K562 (cell line): ENCODE data around the gene FASTK. TPM values are rescaled to one million over a fixed set of nuclear protein-coding genes. Genes with fewer than 3 reads are reported as not detected.

Experiments used
- ATF2 ChIP-seq: sonication (generic); formaldehyde crosslinking; IDR thresholded peaks from 2 replicates; pipeline ENCODE4 v1.8.1; 2022; ENCODE audit warnings: missing genetic modification reagents
- CEBPG ChIP-seq, 3 experiments: fragments of 200-800 bp in 1 of 3; sonication (Bioruptor generic) in 1 of 3; sonication (generic) in 1 of 3; formaldehyde crosslinking in 1 of 3; IDR thresholded peaks in 2 of 3; conservative IDR thresholded peaks in 1 of 3; 2 replicates each; pipeline versions ENCODE4 v1.6.1 to v1.8.0; 2016 to 2022; ENCODE audit warnings: missing compliant biosample characterization in 2 of 3, missing genetic modification characterization in 2 of 3, mild to moderate bottlenecking in 1 of 3, missing genetic modification reagents in 1 of 3
- CHD2 ChIP-seq: IDR thresholded peaks from 2 replicates; pipeline ENCODE4 v1.6.1; 2011; ENCODE audit warnings: low read depth, low read length
- CTCF ChIP-seq, 3 experiments: IDR thresholded peaks in 2 of 3; conservative IDR thresholded peaks in 1 of 3; 2 replicates each; pipeline ENCODE4 v1.5.1; 2011 to 2012; ENCODE audit warnings: low read length in 3 of 3, mild to moderate bottlenecking in 3 of 3, control low read depth in 2 of 3, improper control_type of control experiment in 1 of 3, inconsistent platforms in 1 of 3, low read depth in 1 of 3, mixed read lengths in 1 of 3, moderate library complexity in 1 of 3; ENCODE audit not compliant: insufficient read depth in 2 of 3
- CUX1 ChIP-seq: fragments of 200-800 bp; sonication (Bioruptor generic); IDR thresholded peaks from 2 replicates; pipeline ENCODE4 v1.6.1; 2016; ENCODE audit warnings: missing genetic modification characterization, missing compliant biosample characterization
- FOS ChIP-seq: IDR thresholded peaks from 3 replicates; pipeline ENCODE4 v1.6.1; 2011; ENCODE audit not compliant: insufficient read length; ENCODE audit errors: extremely low read depth
- HDAC1 ChIP-seq, 2 experiments: fragments of 450-650 bp; IDR thresholded peaks; 2 replicates each; pipeline ENCODE4 v1.6.1; 2016 to 2017; ENCODE audit warnings: inconsistent platforms in 1 of 2, mild to moderate bottlenecking in 1 of 2, moderate library complexity in 1 of 2
- ILK ChIP-seq: fragments of 450-650 bp; IDR thresholded peaks from 2 replicates; pipeline ENCODE4 v1.6.1; 2016; ENCODE audit warnings: missing genetic modification characterization, low read depth, mild to moderate bottlenecking, missing compliant biosample characterization, moderate library complexity, borderline replicate concordance
- L3MBTL2 ChIP-seq: fragments of 450-650 bp; IDR thresholded peaks from 2 replicates; pipeline ENCODE4 v1.6.1; 2016; ENCODE audit warnings: mild to moderate bottlenecking, moderate library complexity
- MAFG ChIP-seq: fragments of 450-650 bp; conservative IDR thresholded peaks from 2 replicates; pipeline ENCODE4 v1.6.1; 2016; ENCODE audit warnings: missing genetic modification characterization, missing compliant biosample characterization
- MBD2 ChIP-seq: sonication (generic); IDR thresholded peaks from 2 replicates; pipeline ENCODE4 v1.6.1; 2016; ENCODE audit warnings: low read depth, borderline replicate concordance
- NONO ChIP-seq, 2 experiments: fragments of 200-400 bp in 1 of 2; fragments of 450-650 bp in 1 of 2; formaldehyde crosslinking in 1 of 2; IDR thresholded peaks; 2 replicates each; pipeline ENCODE4 v1.6.1; 2017; ENCODE audit warnings: low read depth in 2 of 2, mild to moderate bottlenecking in 2 of 2, moderate library complexity in 2 of 2, low read length in 1 of 2
- SMARCC2 ChIP-seq: fragments of 450-650 bp; IDR thresholded peaks from 2 replicates; pipeline ENCODE4 v1.6.1; 2017; ENCODE audit warnings: antibody characterized with exemption, moderate library complexity, mild to moderate bottlenecking, low read depth
- SMC3 ChIP-seq: conservative IDR thresholded peaks from 2 replicates; pipeline ENCODE4 v1.6.1; 2011; ENCODE audit warnings: low read depth, low read length, improper control_type of control experiment; ENCODE audit not compliant: insufficient read depth
- THAP7 ChIP-seq: fragments of 250-450 bp; sonication (Bioruptor Pico); IDR thresholded peaks from 2 replicates; pipeline ENCODE4 v1.5.0; 2021
- ZBTB1 ChIP-seq: sonication (generic); formaldehyde crosslinking; IDR thresholded peaks from 2 replicates; pipeline ENCODE4 v1.8.1; 2023; ENCODE audit warnings: missing genetic modification reagents, low read depth, mild to moderate bottlenecking, borderline replicate concordance
- ZNF584 ChIP-seq: fragments of 200-800 bp; sonication (Bioruptor generic); IDR thresholded peaks from 2 replicates; pipeline ENCODE4 v1.6.1; 2016; ENCODE audit warnings: low read depth, mild to moderate bottlenecking, missing genetic modification characterization, missing compliant biosample characterization
- ZNF695 ChIP-seq: fragments of 450-650 bp; formaldehyde crosslinking; IDR thresholded peaks from 2 replicates; pipeline ENCODE4 v1.4.0; 2020; ENCODE audit warnings: mild to moderate bottlenecking, moderate library complexity
- ZNF830 ChIP-seq: fragments of 250-450 bp; sonication (Bioruptor Pico); IDR thresholded peaks from 2 replicates; pipeline ENCODE4 v1.5.0; 2021; ENCODE audit warnings: mild to moderate bottlenecking
- polyA plus RNA-seq, 8 experiments: library from polyadenylated mRNA; depleted of rRNA in 4 of 8; stranded (reverse) in 5 of 8; unstranded in 3 of 8; fragments of >200 nt; fragmentation: Nextera tagmentation in 2 of 8; fragmentation: Illumina TruSeq in 1 of 8; extraction: Ambion mirVana in 2 of 8; extraction: Trizol in 1 of 8; gene quantifications; 2 replicates each; pipeline versions ENCODE4 v1.2.1 to v1.2.3, GENCODE V29; 2011 to 2014; ENCODE audit warnings: inconsistent platforms in 1 of 8, missing spikeins in 1 of 8
- total RNA-seq, 7 experiments: library from RNA; depleted of rRNA in 6 of 7; stranded (reverse); fragments of >200 nt in 6 of 7; fragmentation: Illumina TruSeq in 2 of 7; extraction: Trizol in 2 of 7; gene quantifications; 2 replicates each; pipeline versions ENCODE4 v1.2.1 to v1.2.3, GENCODE V29; 2011 to 2021; ENCODE audit warnings: low replicate concordance in 1 of 7

The FASTK gene
- total and polyA plus RNA-seq, 9 of the 15 experiments (the other 6 are each of a cell fraction or from before 2014, with no cell fraction given): 0.51 to 150 (median 48.2) TPM

GRCh38 chr7:151028948-151029501, 51.6 kb downstream of the FASTK start (continued):
- TF ChIP-seq CTCF (IDR thresholded peaks at IDR 0.05 in 2 of 3, conservative IDR thresholded peaks at IDR 0.05 in 1 of 3; ENCODE audit: insufficient read depth in 2 of 3, low read depth in 1 of 3, low read length in 3 of 3): no peak
- TF ChIP-seq ATF2 (CRISPR knock-in tag): no peak
- no peak for TF ChIP-seq CUX1 (CRISPR knock-in tag)
- no peak for TF ChIP-seq CEBPG (CRISPR knock-in tag; IDR thresholded peaks at IDR 0.05)
- TF ChIP-seq CEBPG (tag; conservative IDR thresholded peaks at IDR 0.05 in 1 of 2, IDR thresholded peaks at IDR 0.05 in 1 of 2): no peak; a peak in 1 of 4 replicates
- no peak for TF ChIP-seq ZNF584 (CRISPR knock-in tag)
- no peak for TF ChIP-seq HDAC1 (IDR thresholded peaks at IDR 0.05)
- no peak for TF ChIP-seq THAP7
- TF ChIP-seq ZBTB1 (CRISPR knock-in tag): no peak
- TF ChIP-seq ILK (tag): no peak
- no peak; the same call in 1 of the 2 replicates for TF ChIP-seq L3MBTL2
- no peak; the same call in 1 of the 2 replicates for TF ChIP-seq SMARCC2
- TF ChIP-seq SMC3: no peak
- no peak for TF ChIP-seq ZNF695 (CRISPR knock-in tag)
- no peak for TF ChIP-seq FOS
- no peak for TF ChIP-seq MAFG (tag)
- TF ChIP-seq ZNF830 (CRISPR knock-in tag): no peak
- no peak for TF ChIP-seq CHD2
- TF ChIP-seq MBD2: no peak
- TF ChIP-seq NONO (IDR thresholded peaks at IDR 0.05; ENCODE audit: low read depth in 2 of 2, low read length in 1 of 2): no peak; a peak in 1 of 4 replicates
